H9 (cell line): Measurements from ENCODE around the gene DIAPH2. TPM values are rescaled to one million over a fixed set of nuclear protein-coding genes. Genes with fewer than 3 reads are reported as not detected.
A peak's percentile ranks its signal among the peaks of the same experiment; 100 is the strongest.

Experiments used
- DNase-seq: peaks from one replicate; pipeline ENCODE4 v3.0.0-alpha.2; 2017
- H2AFZ ChIP-seq: one replicate; pipeline ENCODE4 v1.6.1; 2013; ENCODE audit warnings: mild to moderate bottlenecking, low read length, control low read depth, moderate library complexity
- H2AK5ac ChIP-seq: 2 replicates; pipeline ENCODE4 v1.6.1; 2013; ENCODE audit warnings: low read length, control low read depth, mixed read lengths; ENCODE audit not compliant: insufficient read length
- H2BK120ac ChIP-seq: one replicate; pipeline ENCODE4 v1.6.1; 2013; ENCODE audit warnings: low read depth, mild to moderate bottlenecking, low read length, control low read depth, inconsistent platforms; ENCODE audit not compliant: poor library complexity, severe bottlenecking
- H2BK12ac ChIP-seq: 2 replicates; pipeline ENCODE4 v1.6.1; 2013; ENCODE audit warnings: low read length, control low read depth, mixed read lengths, low read depth; ENCODE audit not compliant: insufficient read length
- H2BK15ac ChIP-seq: 2 replicates; pipeline ENCODE4 v1.6.1; 2013; ENCODE audit warnings: low read depth, low read length, control low read depth
- H2BK20ac ChIP-seq: one replicate; pipeline ENCODE4 v1.6.1; 2013; ENCODE audit warnings: low read depth, mild to moderate bottlenecking, low read length, control low read depth, inconsistent platforms; ENCODE audit not compliant: poor library complexity, severe bottlenecking
- H2BK5ac ChIP-seq: 2 replicates; pipeline ENCODE4 v1.6.1; 2013; ENCODE audit warnings: low read length, control low read depth, mixed read lengths; ENCODE audit not compliant: insufficient read length
- H3K14ac ChIP-seq: 2 replicates; pipeline ENCODE4 v1.6.1; 2013; ENCODE audit warnings: low read length, control low read depth; ENCODE audit not compliant: insufficient read depth
- H3K18ac ChIP-seq: 2 replicates; pipeline ENCODE4 v1.6.1; 2013; ENCODE audit warnings: low read depth, mild to moderate bottlenecking, mixed read lengths, low read length, control low read depth; ENCODE audit not compliant: insufficient read length
- H3K23ac ChIP-seq: 2 replicates; pipeline ENCODE4 v1.6.1; 2013; ENCODE audit warnings: low read length, control low read depth, mixed read lengths, low read depth; ENCODE audit not compliant: insufficient read length
- H3K23me2 ChIP-seq: 2 replicates; pipeline ENCODE4 v1.6.1; 2013; ENCODE audit warnings: low read depth, mild to moderate bottlenecking, mixed read lengths, low read length, control low read depth; ENCODE audit not compliant: insufficient read length, poor library complexity, severe bottlenecking
- H3K27ac ChIP-seq: 2 replicates; pipeline ENCODE4 v1.5.1; 2013; ENCODE audit warnings: low read length, control low read depth, mixed read lengths, low read depth; ENCODE audit not compliant: insufficient read length
- H3K27me3 ChIP-seq: 2 replicates; pipeline ENCODE4 v1.6.1; 2013; ENCODE audit warnings: low read length, control low read depth, inconsistent platforms; ENCODE audit not compliant: insufficient read depth
- H3K4ac ChIP-seq: 2 replicates; pipeline ENCODE4 v1.6.1; 2013; ENCODE audit warnings: low read depth, mild to moderate bottlenecking, control low read depth, inconsistent platforms, low read length, moderate library complexity
- H3K4me1 ChIP-seq: 2 replicates; pipeline ENCODE4 v1.6.1; 2013; ENCODE audit warnings: low read length, control low read depth, inconsistent platforms; ENCODE audit not compliant: insufficient read depth
- H3K4me2 ChIP-seq: 2 replicates; pipeline ENCODE4 v1.6.1; 2013; ENCODE audit warnings: low read length, control low read depth, mixed read lengths; ENCODE audit not compliant: insufficient read length, insufficient read depth
- H3K56ac ChIP-seq: 2 replicates; pipeline ENCODE4 v1.6.1; 2013; ENCODE audit warnings: low read depth, mild to moderate bottlenecking, mixed read lengths, low read length, control low read depth; ENCODE audit not compliant: insufficient read length
- H3K79me1 ChIP-seq: 2 replicates; pipeline ENCODE4 v1.6.1; 2013; ENCODE audit warnings: low read depth, mild to moderate bottlenecking, moderate library complexity, low read length, control low read depth, inconsistent platforms; ENCODE audit not compliant: insufficient read depth, poor library complexity, severe bottlenecking
- H3K79me2 ChIP-seq: 2 replicates; pipeline ENCODE4 v1.6.1; 2013; ENCODE audit warnings: low read length, control low read depth, inconsistent platforms; ENCODE audit not compliant: insufficient read depth
- H3K9ac ChIP-seq: 2 replicates; pipeline ENCODE4 v1.6.1; 2013; ENCODE audit warnings: low read length, control low read depth, mixed read lengths; ENCODE audit not compliant: insufficient read length; ENCODE audit errors: extremely low read depth
- H3K9me3 ChIP-seq: one replicate; pipeline ENCODE4 v1.6.1; 2013; ENCODE audit warnings: low read depth, low read length, inconsistent platforms; ENCODE audit not compliant: control insufficient read depth
- H3T11ph ChIP-seq: one replicate; pipeline ENCODE4 v1.6.1; 2013; ENCODE audit warnings: mild to moderate bottlenecking, low read length, control low read depth, inconsistent platforms
- H4K20me1 ChIP-seq: one replicate; pipeline ENCODE4 v1.6.1; 2013; ENCODE audit not compliant: control insufficient read depth, insufficient read length, insufficient read depth
- H4K5ac ChIP-seq: 2 replicates; pipeline ENCODE4 v1.6.1; 2013; ENCODE audit warnings: low read depth, mild to moderate bottlenecking, mixed read lengths, low read length, control low read depth; ENCODE audit not compliant: insufficient read length
- H4K8ac ChIP-seq: replicated peaks from 2 replicates; pipeline ENCODE4 v1.6.1; 2013; ENCODE audit warnings: low read length, control low read depth, mixed read lengths, low read depth; ENCODE audit not compliant: insufficient read length
- H4K91ac ChIP-seq: 2 replicates; pipeline ENCODE4 v1.6.1; 2013; ENCODE audit warnings: low read depth, mild to moderate bottlenecking, moderate library complexity, mixed read lengths, low read length, control low read depth; ENCODE audit not compliant: insufficient read length
- H3K27ac Mint-ChIP-seq, 3 experiments: 2 replicates in 2 of 3; 3 replicates in 1 of 3; pipeline ENCODE4 v1.8.0; 2020 to 2021; ENCODE audit warnings: mixed read lengths in 3 of 3, mild to moderate bottlenecking in 1 of 3, moderate library complexity in 1 of 3
- H3K27me3 Mint-ChIP-seq: 2 replicates; pipeline ENCODE4 v1.8.0; 2021; ENCODE audit warnings: low read depth, mild to moderate bottlenecking, moderate library complexity, mixed read lengths
- H3K36me3 Mint-ChIP-seq, 3 experiments: 2 replicates in 2 of 3; 3 replicates in 1 of 3; pipeline ENCODE4 v1.8.0; 2020 to 2021; ENCODE audit warnings: low read depth in 3 of 3, mixed read lengths in 3 of 3; ENCODE audit not compliant: insufficient read depth in 1 of 3
- H3K4me1 Mint-ChIP-seq, 2 experiments: 2 replicates each; pipeline ENCODE4 v1.8.0; 2020; ENCODE audit warnings: mixed read lengths in 2 of 2
- H3K4me3 Mint-ChIP-seq, 2 experiments: 2 replicates in 1 of 2; 3 replicates in 1 of 2; pipeline ENCODE4 v1.8.0; 2020 to 2021; ENCODE audit warnings: mild to moderate bottlenecking in 2 of 2, mixed read lengths in 2 of 2, moderate library complexity in 1 of 2
- H3K9me3 Mint-ChIP-seq, 2 experiments: 2 replicates in 1 of 2; 3 replicates in 1 of 2; pipeline ENCODE4 v1.8.0; 2020; ENCODE audit warnings: mild to moderate bottlenecking in 2 of 2, mixed read lengths in 2 of 2, moderate library complexity in 1 of 2
- CTCF ChIP-seq: fragments of 200-600 bp; sonication (generic); conservative IDR thresholded peaks from 3 replicates; pipeline ENCODE4 v1.8.0; 2021; ENCODE audit warnings: antibody characterized with exemption, mild to moderate bottlenecking
- total RNA-seq: library from RNA; stranded (reverse); gene quantifications from 2 replicates; pipeline ENCODE4 v1.2.1, GENCODE V29; 2021

The DIAPH2 gene
- total RNA-seq, 1 experiment from 2014 or later, result 45.4 TPM

GRCh38 chrX:97402903-97403302 is 718.3 kb downstream of the DIAPH2 start:
- no peak overlapping the region for H2BK15ac ChIP-seq
- peaks cover 28 to 33% of the 10 kb centered on the region in 2 experiments for H3K4me1 Mint-ChIP-seq
- no peaks in the 10 kb centered on the region for H3K27me3 ChIP-seq
- H2BK5ac ChIP-seq, result no peak overlapping the region
- no peak overlapping the region for H2AFZ ChIP-seq
- H3K4me3 Mint-ChIP-seq, result no peak overlapping the region
- no peaks in the 10 kb centered on the region; the same call in 1 of the 2 replicates for H3K4me1 ChIP-seq
- H2BK120ac ChIP-seq, result no peak overlapping the region
- peaks cover 3 to 69% (median 59%) of the 10 kb centered on the region in 3 experiments; a peak in 6 of 7 replicates for H3K36me3 Mint-ChIP-seq
- H3K79me2 ChIP-seq, result peaks cover 3% of the 10 kb centered on the region; the same call in 1 of the 2 replicates
- H3K27ac ChIP-seq, result no peak overlapping the region
- no peak overlapping the region for H3K9ac ChIP-seq
- H3K18ac ChIP-seq, result no peak overlapping the region
- H4K20me1 ChIP-seq, result no peaks in the 10 kb centered on the region
- H3K9me3 Mint-ChIP-seq, result peaks cover 2 to 7% of the 10 kb centered on the region in 2 experiments; a peak in 2 of 5 replicates
- no peak overlapping the region for H3K4ac ChIP-seq
- H3K14ac ChIP-seq, result no peak overlapping the region
- H3K23ac ChIP-seq, result no peak overlapping the region
- peaks cover 3% of the 10 kb centered on the region for H3K79me1 ChIP-seq
- DNase-seq, result no peak
- H3K9me3 ChIP-seq, result no peaks in the 10 kb centered on the region
- no peaks in the 10 kb centered on the region for H3K23me2 ChIP-seq
- no peak overlapping the region for H3T11ph ChIP-seq
- no peak for TF ChIP-seq CTCF
- H3K27me3 Mint-ChIP-seq, result no peaks in the 10 kb centered on the region
- peak overlapping the region in 1 of 3 experiments; percentile 85; a peak in 1 of 7 replicates for H3K27ac Mint-ChIP-seq
- no peak overlapping the region for H4K91ac ChIP-seq
- no peak overlapping the region for H3K56ac ChIP-seq
- H4K5ac ChIP-seq, result no peak overlapping the region
- no peak overlapping the region for H4K8ac ChIP-seq
- no peak overlapping the region for H2BK12ac ChIP-seq
- H2AK5ac ChIP-seq, result no peak overlapping the region
- no peak overlapping the region for H2BK20ac ChIP-seq
- H3K4me2 ChIP-seq, result no peak overlapping the region
